Left ventricle myocardium superior (tissue), 1 donor: ENCODE measurements around the gene PIEZO2. TPM values are rescaled to one million over a fixed set of nuclear protein-coding genes. Genes with fewer than 3 reads are reported as not detected.
"Not testable (repeated sequence)": the region's sequence is repeated elsewhere in the genome, so short reads cannot be mapped to it uniquely, and the experiment has no call there.

ENCODE experiments used
- ATAC-seq: fragments of 200-7000 bp; cut with Tn5 transposase; one replicate; pipeline ENCODE4 v1.9.1; 2020; ENCODE audit warnings: mild to moderate bottlenecking, moderate library complexity
- DNase-seq: peaks from one replicate; pipeline ENCODE4 v3.0.0-alpha.2; 2020
- intact Hi-C: fragments of 100-400 bp; cut with micrococcal nuclease; formaldehyde crosslinking; loops from one replicate; pipeline ENCODE4 v1.11.0; 2022
- total RNA-seq: library from RNA; stranded (reverse); fragmentation: NEBNext Ultra II Directional; extraction: Animal tissue kit (Norgen Biotek cat#: 25700); gene quantifications from one replicate; pipeline ENCODE4 v1.2.1, GENCODE V29; 2021
- donor health status: DM: no; HTN: yes; CAD: no; lungs with severe emphysema.

Gene PIEZO2
- total RNA-seq, 1 donor from 2014 or later, result 1.1 TPM

DNA sequence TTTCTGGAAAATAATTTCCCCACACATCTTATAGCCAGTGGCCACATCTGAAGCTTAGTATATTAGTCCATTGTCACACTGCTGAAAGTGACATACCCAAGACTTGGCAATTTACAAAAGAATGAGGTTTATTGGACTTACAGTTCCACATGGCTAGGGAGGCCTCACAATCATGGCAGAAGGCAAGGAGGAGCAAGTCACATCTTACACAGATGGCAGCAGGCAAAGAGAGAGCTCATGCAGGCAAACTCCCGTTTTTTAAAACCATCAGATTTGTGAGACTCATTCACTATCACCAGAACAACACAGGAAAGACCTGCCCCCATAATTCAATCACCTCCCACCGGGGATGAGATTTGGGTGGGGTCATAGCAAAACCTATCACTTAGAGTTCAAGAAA, 303.3 kb downstream of the PIEZO2 start:
- ATAC-seq, DNase-seq, intact Hi-C loops: not testable (repeated sequence)

GRCh38 chr18:10843565-10843964, 305.8 kb downstream of the PIEZO2 start:
- no peak for DNase-seq
- intact Hi-C loops, result no loop called here
- peak; percentile 75 for ATAC-seq

DNA sequence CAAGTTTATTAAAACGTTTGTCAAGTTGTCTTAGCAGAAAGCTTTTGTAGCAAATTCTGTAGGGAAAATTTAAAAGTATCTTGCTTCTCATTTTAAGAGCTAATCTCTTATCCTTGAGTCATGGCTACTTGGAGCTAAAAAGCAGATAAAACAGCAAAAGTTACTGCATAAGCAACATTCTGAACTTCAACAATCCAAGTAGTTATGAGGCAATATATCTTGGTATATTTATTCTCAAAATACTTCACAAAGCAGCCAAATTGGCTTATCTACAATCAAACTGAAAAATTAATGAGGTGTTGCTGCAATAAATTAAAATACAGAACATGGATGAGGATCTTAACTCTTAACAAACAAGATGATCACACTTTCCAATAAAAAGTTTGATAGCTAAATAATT, 306.5 kb downstream of the PIEZO2 start:
- no peak for ATAC-seq
- intact Hi-C loops, result no loop called here

GRCh38 chr18:10842371-10842770, 307.0 kb downstream of the PIEZO2 start:
- no peak for ATAC-seq
- no peak for DNase-seq
- intact Hi-C loops, result no loop called here

More for the DNA sequence above, 306.5 kb downstream of the PIEZO2 start:
- no peak for DNase-seq

DNA sequence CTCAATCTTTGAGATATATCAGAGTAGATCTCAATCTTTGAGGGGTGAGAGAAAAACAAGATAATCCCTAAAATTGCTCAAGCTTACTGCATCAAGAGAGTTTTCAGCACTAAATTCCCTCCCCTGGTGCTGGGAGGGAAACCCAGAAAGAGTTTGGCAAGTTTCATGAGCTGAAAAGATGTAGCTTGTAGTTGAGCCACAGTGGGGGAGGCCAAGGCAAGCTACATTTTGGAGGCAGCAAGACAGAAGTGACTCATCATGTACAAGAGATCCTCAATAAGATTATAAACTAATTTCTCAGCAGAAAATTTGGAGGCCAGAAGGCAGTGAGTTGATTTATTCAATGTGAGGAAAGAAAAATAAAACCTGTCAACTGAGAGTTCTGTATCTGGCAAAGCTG, 308.2 kb downstream of the PIEZO2 start:
- intact Hi-C loops, result no loop called here
- ATAC-seq (no peak), DNase-seq (no peak)

- intact Hi-C loops, result no loop called here
- ATAC-seq, result no peak
- no peak for DNase-seq
These were observed 308.6 kb downstream of the PIEZO2 start for GRCh38 chr18:10840743-10841142.

DNA sequence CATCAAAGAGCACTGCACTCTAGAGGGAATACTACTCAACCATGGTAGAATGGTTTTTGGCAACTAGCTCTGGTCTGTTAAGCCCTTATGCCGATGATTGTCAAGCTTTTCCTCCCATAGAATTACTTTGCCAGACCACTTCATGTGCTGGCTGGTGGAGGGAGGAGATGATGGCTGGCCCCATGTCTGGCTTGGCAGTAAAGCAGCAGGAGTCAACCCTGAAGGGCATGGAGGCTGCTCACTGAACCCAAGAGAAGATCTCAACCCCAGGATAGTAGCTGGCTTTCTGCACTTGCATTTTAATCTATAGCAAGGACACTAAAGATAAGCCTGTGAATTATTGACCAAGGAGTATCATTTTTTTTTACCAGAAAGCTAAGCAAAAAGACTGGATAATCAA, 309.9 kb downstream of the PIEZO2 start:
- no peak for DNase-seq
- ATAC-seq, result no peak
- intact Hi-C loops, result no loop called here

GRCh38 chr18:10838553-10838952, 310.8 kb downstream of the PIEZO2 start:
- ATAC-seq, result no peak
- no peak for DNase-seq
- intact Hi-C loops, result no loop called here

- no peak for DNase-seq
- ATAC-seq, result no peak
- intact Hi-C loops, result no loop called here
These were observed 315.1 kb downstream of the PIEZO2 start for GRCh38 chr18:10834128-10834815.

- no peak for DNase-seq
- no peak for ATAC-seq
- intact Hi-C loops, result no loop called here
These were observed 315.7 kb downstream of the PIEZO2 start for GRCh38 chr18:10833656-10834055.

DNA sequence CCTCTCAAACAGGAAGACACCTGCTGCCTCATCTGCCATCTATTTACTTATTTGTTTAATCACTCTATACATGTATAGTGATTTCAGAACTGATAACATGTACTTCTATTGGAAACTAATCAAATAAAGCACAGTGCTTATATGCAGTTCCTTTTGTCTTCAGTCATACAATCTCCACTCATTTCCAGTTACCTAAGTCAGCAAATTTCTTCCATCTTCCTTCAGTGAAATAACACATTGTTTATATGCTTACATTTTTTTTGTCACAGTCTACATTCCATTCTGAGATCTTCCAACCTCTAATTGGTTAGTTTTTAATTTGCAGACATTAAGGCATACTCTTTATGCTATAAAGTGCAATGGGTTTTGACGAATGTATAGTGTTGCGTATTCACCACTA, 323.0 kb downstream of the PIEZO2 start:
- ATAC-seq (no peak), DNase-seq (no peak)
- intact Hi-C loops, result no loop called here

- no peak for ATAC-seq
- no peak for DNase-seq
- intact Hi-C loops, result no loop called here
These were observed 326.9 kb downstream of the PIEZO2 start for GRCh38 chr18:10822456-10822855.

DNA sequence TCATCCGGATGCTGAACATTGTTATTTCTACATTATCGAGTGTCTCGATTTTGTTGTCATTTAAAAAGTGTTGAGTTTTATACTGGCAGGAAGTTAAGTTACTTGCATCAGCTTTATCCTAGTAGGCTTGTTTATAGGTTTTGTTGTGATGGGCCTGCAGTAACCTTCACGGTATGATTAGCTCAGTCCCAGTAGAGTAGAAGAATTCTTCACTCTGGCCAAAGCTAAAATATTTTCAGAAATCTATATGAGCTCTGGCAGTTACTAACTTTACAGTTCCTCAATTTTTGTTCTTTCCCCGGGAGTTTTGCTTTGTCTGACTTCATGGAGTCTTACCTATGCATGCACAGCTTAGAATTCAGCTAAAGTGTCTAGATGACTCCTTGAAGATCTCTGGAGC, 328.7 kb downstream of the PIEZO2 start:
- intact Hi-C loops, result no loop called here
- DNase-seq, result no peak
- no peak for ATAC-seq

- intact Hi-C loops, result no loop called here
- DNase-seq (no peak), ATAC-seq (no peak)
These were observed 335.0 kb downstream of the PIEZO2 start for GRCh38 chr18:10814336-10814735.

DNA sequence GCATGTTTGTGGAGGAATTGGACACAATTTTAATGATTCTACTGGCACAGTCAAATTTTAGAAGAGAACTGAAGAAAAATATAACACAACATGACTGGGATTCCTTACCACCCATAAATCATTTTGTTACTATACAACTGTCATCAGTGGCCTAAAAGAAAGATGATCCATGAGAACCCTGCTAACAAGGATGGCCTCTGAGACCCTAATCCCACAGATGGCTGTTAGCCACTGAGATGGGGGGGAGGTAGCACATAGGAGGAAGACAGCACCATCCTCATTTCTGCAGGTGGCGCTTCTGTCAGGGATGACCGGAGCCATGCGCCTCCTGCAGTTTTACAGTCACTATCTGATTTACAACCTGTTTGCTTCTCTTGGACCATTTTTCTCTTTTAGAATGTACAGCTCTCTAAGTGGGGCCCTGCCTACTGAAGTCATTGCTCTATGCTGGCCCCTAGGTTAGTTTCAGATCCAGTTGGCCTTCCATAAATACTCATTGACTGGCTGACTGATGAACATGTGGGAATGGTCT, 343.7 kb downstream of the PIEZO2 start:
- intact Hi-C loops, result no loop called here
- DNase-seq, result no peak
- no peak for ATAC-seq

- ATAC-seq, result no peak
- no peak for DNase-seq
- intact Hi-C loops, result no loop called here
These were observed 345.2 kb downstream of the PIEZO2 start for GRCh38 chr18:10804126-10804525.

DNA sequence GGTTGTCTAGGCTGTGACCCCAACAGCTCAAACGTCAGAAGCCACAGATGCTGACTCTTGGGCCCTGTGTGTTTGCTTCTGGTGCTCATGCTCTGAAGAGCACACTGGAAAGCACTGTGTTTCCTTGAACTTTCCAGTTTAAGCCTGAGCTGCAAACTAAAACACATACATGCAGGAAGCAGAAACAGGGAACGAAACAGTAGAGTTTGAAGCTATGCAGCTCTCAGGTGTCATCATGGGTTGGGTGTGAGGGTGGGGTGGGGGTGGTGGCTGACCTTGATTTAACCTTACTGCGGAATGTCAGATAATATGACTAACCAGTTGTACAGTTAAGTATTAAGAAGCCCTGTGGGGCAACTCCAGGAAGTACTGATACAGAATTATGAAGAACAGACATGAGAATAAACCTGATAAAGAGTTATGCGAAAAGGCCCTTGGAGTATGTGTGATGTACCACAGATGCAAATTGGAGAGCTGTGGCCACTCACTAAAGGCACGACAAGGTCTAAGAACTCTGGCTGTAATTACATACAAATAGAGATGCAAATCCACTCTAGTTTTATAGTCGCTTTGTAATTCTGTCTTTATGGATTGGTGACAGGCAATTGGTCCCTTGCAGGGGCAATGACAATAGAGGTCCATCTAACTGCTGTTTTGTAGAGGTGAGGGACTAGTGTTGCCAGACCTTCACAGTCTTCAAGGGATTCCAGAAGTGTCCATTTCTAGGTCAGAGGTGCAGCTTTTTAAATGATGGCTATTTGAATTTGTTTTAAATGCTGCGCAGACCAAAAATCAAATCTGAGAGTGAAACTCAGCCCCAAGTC, 350.4 kb downstream of the PIEZO2 start:
- DNase-seq, result no peak
- peak; percentile 24 for ATAC-seq
- intact Hi-C loops, result no loop called here

- intact Hi-C loops, result no loop called here
- DNase-seq (peak; percentile 49), ATAC-seq (peak; percentile 92)
These were observed 351.5 kb downstream of the PIEZO2 start for GRCh38 chr18:10797896-10798295.

- DNase-seq (no peak), ATAC-seq (no peak)
- intact Hi-C loops, result no loop called here
These were observed 354.6 kb downstream of the PIEZO2 start for GRCh38 chr18:10794771-10795170.

GRCh38 chr18:10793730-10794370, 355.5 kb downstream of the PIEZO2 start:
- intact Hi-C loops, result no loop called here
- DNase-seq (no peak), ATAC-seq (no peak)
